ENCODE measurements around the gene CCR2. TPM values are rescaled to one million over a fixed set of nuclear protein-coding genes. Genes with fewer than 3 reads are reported as not detected.

Gene CCR2
- total and polyA plus RNA-seq, 2 experiments from 2014 or later = not detected

GRCh38 chr3:46371519-46372340 lies 17.8 kb downstream of the CCR2 start:
- Mint-ChIP-seq H3K27me3 (ENCODE audit: insufficient read depth, low read depth, poor library complexity) (no peaks in the 10 kb centered on the region), H3K9me3 (no peaks in the 10 kb centered on the region), H3K36me3 (ENCODE audit: low read depth) (no peaks in the 10 kb centered on the region; the same call in 2 of the 3 replicates), H3K4me1 (peaks cover 17% of the 10 kb centered on the region), H3K4me3 (no peak overlapping the region), H3K27ac (no peak overlapping the region)
- ATAC-seq = no peak
- no peaks in the 10 kb centered on the region for H3K79me2 ChIP-seq (replicated peaks; ENCODE audit: insufficient read depth)
- no peak for DNase-seq (ENCODE audit: low spot score)
- no peaks in the 10 kb centered on the region for H3F3A ChIP-seq (replicated peaks; ENCODE audit: low read depth)
- no peak overlapping the region for H3K4me2 ChIP-seq
- no peak for TF ChIP-seq NANOG (IDR thresholded peaks at IDR 0.05; ENCODE audit: borderline replicate concordance)
- no peak for TF ChIP-seq CTCF (conservative IDR thresholded peaks at IDR 0.05; ENCODE audit: low read depth in 2 of 2)
- TF ChIP-seq CREB1 (CRISPR knock-in tag; IDR thresholded peaks at IDR 0.05; ENCODE audit: low read depth) = no peak
- TF ChIP-seq ETS1 (IDR thresholded peaks at IDR 0.05) = no peak
- no peak for TF ChIP-seq JUNB (IDR thresholded peaks at IDR 0.05; ENCODE audit: unreplicated experiment)
- no peak for TF ChIP-seq EZH2 (IDR thresholded peaks at IDR 0.05; ENCODE audit: low read depth, unreplicated experiment)
- no peak for TF ChIP-seq ZNF114 (CRISPR knock-in tag; IDR thresholded peaks at IDR 0.05)
- TF ChIP-seq REST (IDR thresholded peaks at IDR 0.05; ENCODE audit: unreplicated experiment) = no peak
- no peaks in the 10 kb centered on the region for H3K9me2 ChIP-seq (ENCODE audit: insufficient read depth)
- no peaks in the 10 kb centered on the region for H3K36me3 ChIP-seq (ENCODE audit: insufficient read depth)
- no peaks in the 10 kb centered on the region for H3K27me3 ChIP-seq (ENCODE audit: insufficient read depth)
- H4K20me1 ChIP-seq (replicated peaks; ENCODE audit: insufficient read depth) = no peaks in the 10 kb centered on the region; the same call in none of the 2 replicates
- peaks cover 8% of the 10 kb centered on the region for H3K4me1 ChIP-seq (ENCODE audit: insufficient read depth)
- H3K27ac ChIP-seq (ENCODE audit: low read depth) = no peak overlapping the region
- no peak overlapping the region for H2AFZ ChIP-seq
- no peak overlapping the region for H3K4me3 ChIP-seq

Data from GM23338 (cell line).